Endometrial microvascular endothelial cells (primary cell): Measurements from ENCODE around the gene N4BP2L1. TPM values are rescaled to one million over a fixed set of nuclear protein-coding genes. Genes with fewer than 3 reads are reported as not detected.

Experiments used
- in situ Hi-C: cut with HindIII; loops from 2 replicates; pipeline ENCODE4 v1.10.0; 2017; ENCODE audit warnings: low sequenced_read_pairs, low pct_unique_long_range_greater_than_20kb; ENCODE audit errors: inconsistent ontology term
- total RNA-seq: library from RNA; depleted of rRNA; stranded (reverse); fragments of >200 nt; gene quantifications from one replicate; pipeline ENCODE4 v1.2.3, GENCODE V29; 2015; ENCODE audit errors: inconsistent ontology term

N4BP2L1 gene
- total RNA-seq, result 0.09 TPM

DNA sequence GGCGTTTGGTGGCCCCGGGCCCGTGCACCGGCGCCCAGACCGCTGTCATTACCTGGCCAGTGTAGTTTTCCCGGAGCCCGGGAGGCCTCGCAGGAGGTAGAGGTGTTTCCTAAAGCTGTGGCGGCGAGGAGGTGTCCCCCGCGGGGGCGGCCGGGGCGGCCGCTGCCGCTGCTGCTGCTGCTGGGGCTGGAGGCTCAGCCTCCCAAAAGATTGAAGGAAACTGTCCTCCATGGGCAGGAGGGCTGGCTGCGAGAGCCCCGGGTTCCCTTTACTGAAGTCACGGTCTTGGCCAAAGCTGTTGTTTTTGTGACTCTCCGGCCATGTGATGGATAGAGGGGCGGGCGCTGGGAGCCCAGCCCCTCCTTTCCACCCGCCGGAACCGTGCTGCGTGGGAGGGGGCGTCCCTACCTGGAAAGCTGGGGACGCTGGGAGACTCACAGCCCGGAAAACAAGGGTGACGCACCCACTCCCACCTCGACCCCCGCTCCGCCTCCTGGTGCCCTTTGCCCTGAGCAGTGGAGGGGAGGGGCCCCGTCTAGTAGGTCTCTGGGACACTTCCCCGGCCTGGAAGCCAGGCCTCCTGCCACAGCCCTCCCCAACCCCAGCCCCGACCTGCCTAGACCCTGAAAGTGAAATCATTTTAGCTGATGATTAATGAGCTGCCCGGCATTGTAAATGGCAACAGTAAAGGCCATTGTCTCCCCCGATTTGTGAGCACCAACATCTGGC lies at the start of gene N4BP2L1:
Gene N4BP2L1, minus strand, starts transcription at position 279 of the 729 bp plus-strand sequence. Its CDS starts 48 bp downstream, at position 231.
- in situ Hi-C loops, result no loop called here

- in situ Hi-C loops, result no loop called here
Measured at GRCh38 chr13:32476892-32477291, 49.0 kb upstream of the N4BP2L1 start.

GRCh38 chr13:32476021-32476731 lies 48.2 kb upstream of the N4BP2L1 start:
- in situ Hi-C loops, result no loop called here

- in situ Hi-C loops, result no loop called here
Measured at GRCh38 chr13:32474999-32475792, 47.3 kb upstream of the N4BP2L1 start.

- in situ Hi-C loops, result no loop called here
Measured at GRCh38 chr13:32473650-32474049, 45.7 kb upstream of the N4BP2L1 start.

DNA sequence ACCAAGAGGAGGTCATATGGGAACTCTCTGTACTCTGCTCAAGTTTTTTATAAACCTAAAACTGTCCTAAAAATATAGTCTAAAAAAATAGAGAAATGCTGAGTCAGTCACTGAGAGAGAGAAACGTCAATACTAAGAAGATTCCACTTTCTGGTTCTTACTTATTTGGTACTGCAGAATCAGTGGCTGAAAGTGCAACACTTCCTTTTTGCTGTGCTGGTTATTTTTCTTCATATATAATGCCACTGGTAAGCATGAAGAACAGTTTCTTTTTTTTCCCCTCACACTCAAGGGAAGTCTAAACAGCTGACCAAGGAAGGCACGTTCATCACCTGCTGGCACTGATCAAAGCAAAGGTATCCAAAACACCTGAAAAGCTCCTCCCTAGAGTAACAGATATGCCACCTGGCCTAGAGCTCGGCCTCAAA lies 44.3 kb upstream of the N4BP2L1 start:
- in situ Hi-C loops, result no loop called here

DNA sequence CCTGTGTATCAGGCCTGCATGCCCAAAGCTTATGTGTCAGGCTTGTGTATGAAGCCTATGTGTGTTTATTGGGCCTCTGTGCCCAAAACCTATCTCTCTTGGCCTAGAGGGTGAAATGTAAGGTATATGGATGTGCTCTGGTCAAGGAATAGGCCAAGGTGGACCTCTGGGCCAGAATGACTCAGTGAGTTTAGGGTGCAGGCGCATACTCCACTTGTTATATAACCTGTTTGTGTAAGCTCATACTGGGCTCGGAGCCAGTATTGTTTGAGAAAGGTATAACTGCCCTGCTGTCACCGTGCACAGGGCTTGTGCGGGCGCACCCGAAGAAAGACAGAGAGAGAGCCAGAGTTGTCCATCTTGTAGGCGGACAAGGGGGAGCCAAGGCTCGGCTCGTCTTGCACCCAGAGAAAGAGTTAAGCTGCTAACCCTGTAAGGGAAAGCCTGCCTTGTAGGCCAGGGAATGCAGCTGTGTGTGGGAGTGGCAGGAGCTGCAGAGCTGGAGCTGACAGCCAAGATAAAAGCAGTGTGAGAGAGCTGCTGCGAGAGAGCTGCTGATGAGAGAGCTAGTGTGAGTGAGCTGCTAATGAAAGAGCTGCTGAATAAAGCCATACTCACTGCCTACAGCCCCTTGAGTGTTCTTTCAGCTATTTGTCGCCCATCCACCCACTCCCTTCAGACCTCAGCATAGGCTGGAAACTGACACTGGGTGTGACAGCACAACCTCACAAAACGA lies 43.4 kb upstream of the N4BP2L1 start:
- in situ Hi-C loops, result no loop called here

DNA sequence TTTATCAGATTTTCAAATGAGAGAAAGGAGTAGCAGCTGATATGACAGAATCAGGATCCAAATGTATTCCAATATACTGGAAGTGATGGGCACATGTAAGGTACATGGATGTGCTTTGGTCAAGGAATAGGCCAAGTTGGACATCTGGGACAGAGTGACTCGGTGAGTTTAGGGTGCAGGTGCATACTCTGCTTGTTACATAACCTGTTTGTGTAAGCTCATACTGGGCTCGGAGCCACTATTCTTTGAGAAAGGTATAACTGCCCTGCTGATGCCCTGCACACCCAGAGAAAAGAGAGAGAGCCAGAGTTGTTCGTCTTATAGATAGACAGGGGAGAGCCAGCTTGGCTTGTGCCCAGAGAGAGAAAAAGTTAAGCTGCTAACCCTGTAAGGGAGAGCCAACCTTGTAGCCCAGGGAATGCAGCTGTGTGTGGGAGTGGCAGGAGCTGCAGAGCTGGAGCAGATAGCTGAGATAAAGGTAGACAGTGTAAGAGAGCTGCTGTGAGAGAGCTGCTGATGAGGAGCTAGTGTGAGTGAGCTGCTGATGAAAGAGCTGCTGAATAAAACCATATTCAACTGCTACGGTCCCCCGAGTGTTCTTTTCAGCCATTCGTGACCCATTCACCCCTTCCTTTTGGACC lies 40.7 kb upstream of the N4BP2L1 start:
- in situ Hi-C loops, result no loop called here

GRCh38 chr13:32456591-32456990 lies 28.7 kb upstream of the N4BP2L1 start:
- in situ Hi-C loops, result no loop called here

GRCh38 chr13:32455594-32455903 lies 27.6 kb upstream of the N4BP2L1 start:
- in situ Hi-C loops, result no loop called here

DNA sequence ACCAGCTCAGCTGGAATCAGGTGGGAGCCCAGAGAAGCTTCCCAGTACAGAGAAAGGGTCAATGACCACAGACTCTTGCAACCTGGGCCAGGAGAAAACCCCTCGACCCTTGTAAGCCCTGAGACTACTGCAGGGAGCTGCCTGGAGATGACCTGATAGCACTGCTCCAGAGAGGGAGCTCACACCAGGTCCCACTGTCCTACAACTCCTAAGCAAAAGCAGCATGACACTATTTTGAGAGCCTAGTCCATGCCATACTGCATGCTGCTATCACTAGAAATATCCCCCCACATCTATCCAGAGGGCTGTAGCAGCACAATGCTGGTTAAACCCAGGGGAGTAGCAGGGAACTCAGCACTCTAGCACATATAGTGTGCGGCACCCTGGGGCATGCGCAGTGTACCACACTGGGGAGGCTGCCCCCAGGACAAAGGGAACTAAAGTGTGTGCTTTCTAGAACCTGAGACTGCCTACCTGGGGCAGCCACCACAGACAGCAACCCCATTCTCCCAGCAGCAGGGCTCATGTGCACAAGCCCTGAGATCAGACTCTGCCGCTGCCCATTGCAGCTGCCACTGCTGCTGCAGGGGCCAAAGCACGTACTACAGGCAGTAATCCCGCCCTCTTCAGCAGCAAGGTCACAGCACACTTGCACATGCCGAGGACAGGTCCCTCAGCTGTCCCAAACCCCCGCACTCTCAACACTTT lies 27.1 kb upstream of the N4BP2L1 start:
- in situ Hi-C loops, result no loop called here

DNA sequence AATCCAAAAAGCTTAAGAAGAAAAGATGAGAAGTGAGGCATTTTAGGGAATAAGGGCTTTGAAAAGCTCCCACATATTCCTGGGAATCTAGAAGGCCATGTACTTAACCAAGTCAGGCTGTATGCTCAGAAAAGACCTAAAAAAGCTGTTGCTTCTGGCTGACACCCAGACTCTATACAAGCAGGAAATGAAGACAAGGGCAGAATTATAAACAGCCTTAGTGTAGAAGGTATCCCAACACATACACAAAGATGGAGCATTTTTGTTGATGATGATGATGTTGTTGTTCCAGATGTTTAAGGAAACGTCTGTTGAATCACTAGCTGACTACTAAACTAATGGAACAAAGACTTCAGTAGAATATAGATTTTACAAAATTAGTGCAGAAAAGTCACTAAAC lies 26.1 kb upstream of the N4BP2L1 start:
- in situ Hi-C loops, result no loop called here

- in situ Hi-C loops, result no loop called here
Measured at GRCh38 chr13:32448972-32449371, 21.0 kb upstream of the N4BP2L1 start.

DNA sequence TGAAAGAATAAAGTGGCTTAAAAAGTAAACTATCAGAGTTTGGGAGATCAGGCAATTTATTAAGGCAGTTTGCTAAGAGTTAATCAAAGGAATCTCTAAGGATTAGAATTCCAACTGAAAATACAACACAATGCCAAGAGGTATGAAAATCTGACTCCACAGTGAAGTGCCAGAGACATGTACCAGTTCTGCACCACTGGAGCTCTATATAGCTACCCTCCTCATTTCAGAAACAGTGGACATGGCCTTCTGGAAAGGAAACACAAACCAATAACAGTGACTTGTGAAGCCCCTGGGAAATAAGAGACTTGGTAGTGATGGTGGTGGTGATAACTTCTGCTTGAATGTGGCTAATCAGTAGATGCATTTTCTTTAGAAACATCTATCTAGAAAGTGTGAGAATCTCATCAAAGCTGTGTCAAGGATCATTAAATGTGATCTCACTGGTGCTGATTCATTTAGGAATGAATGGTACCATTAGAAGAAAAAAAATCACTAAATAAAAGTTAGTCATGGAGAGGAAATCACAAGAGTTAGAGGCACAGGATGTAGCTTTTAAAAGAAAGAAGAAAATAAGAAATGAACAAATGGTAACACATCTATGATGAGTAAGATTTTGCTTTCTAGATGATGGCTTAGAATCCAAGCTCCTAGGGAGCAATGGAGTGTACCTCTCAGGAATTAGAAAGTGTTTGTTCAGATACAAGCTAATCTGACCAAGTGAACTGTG lies 20.1 kb upstream of the N4BP2L1 start:
- in situ Hi-C loops, result no loop called here

DNA sequence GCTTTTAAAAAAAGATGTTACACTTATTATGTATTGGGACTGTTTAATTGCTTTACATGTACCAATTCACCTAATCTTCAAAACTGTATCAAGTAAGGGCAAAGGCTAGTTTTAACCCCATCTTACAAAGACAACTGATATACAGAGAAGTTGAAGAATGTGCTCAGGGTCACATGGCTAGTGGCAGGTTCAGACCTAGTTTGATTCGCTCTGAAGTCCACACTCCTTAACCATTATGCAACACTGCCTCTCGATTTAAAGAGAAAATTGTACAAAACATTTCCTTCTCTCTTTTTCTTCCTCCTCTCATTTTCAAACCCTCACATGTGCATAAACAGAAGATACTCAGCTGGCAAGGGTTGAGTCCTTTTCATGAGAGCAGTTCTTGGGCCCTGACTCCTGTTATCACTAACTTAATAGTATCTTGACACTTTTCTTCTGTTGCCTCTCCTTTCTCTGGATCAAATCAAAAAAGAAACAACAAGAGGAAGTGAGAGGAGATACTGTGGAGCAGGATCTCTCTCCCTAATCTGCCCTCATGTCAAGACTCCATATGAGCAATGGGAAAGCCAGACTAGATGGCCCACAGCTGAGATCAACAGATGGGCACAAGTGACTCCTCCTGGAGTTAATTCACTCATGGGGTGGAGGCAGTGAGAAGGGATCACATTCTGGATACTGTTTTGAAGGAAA lies 19.0 kb upstream of the N4BP2L1 start:
- in situ Hi-C loops, result no loop called here

- in situ Hi-C loops, result no loop called here
Measured at GRCh38 chr13:32446220-32446619, 18.3 kb upstream of the N4BP2L1 start.

DNA sequence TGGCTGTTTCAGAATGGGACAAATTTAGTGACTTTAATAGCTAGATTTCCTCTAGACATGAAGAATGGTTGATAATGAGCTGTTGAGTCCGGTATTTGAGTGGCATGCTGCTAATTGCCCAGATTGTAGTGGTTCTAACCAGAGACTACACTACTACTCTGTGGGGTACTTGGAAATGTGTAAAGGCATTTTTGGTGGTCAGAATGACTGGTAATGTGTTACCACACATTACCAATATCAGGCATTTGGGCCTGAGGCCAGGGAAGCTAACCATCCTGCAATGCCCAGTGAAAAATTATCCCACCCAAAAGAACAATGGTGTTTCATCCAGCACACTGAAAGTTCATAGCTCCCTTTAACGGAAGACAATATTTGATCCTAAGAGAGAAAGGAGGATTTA lies 17.5 kb upstream of the N4BP2L1 start:
- in situ Hi-C loops, result no loop called here
